Raji (cell line): ENCODE results near the gene ADPRHL1.

Experiments used
- POLR2A ChIP-seq: IDR thresholded peaks from 2 replicates; pipeline ENCODE4 v1.6.1; 2011; ENCODE audit warnings: low read depth, low read length, control low read depth; ENCODE audit not compliant: insufficient read depth

The ADPRHL1 gene

DNA sequence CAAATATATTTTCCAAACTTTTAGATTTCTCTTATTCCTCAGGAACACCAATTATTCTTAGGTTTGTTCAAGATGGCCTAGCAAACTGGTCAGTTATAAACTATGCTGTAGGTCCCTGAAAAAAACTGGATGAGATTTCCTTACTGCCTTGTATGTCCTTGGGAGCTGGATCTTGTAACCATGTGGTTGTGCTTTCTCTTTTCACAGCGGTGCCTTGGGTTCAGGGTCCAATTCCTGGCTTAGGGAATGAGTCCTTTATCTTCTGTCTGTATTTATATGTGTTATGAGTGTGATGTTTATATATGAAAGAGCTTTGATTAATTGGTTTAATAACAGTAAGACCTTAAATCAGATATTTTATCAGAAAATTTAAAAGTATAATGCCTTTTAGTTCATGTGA lies 65.9 kb downstream of the ADPRHL1 start:
- TF ChIP-seq POLR2A = no peak

DNA sequence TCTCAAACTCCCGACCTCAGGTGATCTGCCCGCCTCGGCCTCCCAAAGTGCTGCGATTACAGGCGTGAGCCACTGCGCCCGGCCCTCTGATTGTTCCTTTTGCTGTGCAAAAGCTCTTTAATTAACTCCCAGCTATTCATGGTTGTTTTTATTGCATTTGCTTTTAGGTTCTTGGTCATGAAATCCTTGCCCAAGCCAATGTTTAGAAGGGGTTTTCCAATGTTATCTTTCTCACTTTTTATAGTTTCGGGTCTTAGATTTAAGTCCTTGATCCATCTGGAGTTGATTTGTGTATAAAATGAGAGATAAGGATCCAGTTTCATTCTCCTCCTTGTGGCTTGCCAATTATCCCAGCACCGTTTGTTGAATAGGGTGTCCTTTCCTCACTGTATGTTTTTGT lies 70.2 kb downstream of the ADPRHL1 start:
- TF ChIP-seq POLR2A = no peak

GRCh38 chr13:113378825-113379224 lies 74.5 kb downstream of the ADPRHL1 start:
- TF ChIP-seq POLR2A = no peak

GRCh38 chr13:113374511-113375175 lies 78.6 kb downstream of the ADPRHL1 start:
- no peak for TF ChIP-seq POLR2A

DNA sequence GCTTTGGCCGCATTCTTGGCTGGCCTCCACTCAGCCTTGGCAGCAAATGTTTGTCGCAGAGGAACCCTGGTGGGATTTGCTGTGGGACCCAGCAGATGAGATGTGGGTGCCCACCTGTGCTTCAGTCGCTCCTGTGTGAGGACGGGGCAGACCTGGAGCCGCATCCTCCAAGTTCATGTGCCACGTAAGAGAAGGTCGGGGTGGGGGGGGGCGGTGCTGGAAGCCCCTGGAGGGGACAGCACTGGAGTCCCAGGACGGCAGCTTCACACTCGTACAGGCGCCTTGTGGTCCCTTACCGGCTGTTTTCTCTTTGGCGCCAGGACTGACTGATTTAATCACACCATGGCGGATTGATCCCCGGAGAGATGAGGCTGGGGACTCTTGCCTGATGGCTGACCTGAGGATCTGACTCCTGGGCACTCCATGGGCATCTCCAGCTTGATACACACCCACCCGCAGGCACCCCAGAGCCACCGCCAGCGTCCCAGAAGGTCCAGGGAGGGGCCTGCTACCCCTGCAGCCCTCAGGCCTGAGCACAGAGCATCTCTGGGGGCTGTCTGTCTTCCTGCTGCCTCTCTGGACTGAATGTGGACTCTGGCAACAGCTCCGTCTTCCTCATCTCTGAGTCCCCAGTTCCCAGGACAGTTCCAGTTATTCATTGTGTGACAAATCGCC lies 79.3 kb downstream of the ADPRHL1 start:
- no peak for TF ChIP-seq POLR2A

DNA sequence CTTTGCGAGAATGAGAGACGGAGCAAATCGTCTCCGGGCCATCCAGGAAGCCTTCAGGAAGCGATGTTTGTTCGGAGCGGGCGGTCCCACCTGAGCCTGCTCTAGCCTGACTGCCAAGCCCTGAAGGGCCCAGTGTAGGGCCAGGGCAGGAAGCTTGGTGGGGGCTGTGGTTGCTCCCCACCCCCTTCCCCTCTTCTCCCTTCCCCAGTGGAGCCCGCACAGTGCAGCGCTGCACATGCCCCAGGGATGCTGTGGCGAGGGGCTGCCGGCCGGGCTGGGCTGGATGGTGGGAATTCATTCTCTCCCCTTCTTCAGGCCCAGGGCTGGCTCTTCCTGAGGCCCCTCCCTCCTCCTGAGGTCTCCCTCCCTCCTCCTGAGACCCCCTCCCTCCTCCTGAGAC lies 82.2 kb downstream of the ADPRHL1 start:
- TF ChIP-seq POLR2A = no peak

DNA sequence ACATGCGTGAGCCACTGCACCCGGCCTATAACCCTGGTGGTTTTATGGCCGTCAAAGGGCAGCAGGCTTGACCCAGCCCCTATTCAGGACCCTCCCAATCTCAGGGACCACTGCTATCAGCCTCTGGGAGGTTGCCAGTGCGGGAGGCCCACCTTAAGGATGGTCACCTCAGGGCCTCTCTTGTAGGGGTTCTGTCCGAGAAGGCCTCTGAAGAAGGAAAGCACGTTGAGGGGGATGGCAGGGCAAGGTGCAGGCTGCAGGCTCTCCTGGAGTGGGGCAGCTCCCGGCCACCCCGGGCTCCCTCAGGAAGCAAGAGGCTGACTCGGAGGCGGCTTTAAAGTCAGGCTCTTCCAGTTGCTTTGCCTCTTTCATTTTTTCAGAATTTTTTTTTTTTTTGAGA lies 83.4 kb downstream of the ADPRHL1 start:
- TF ChIP-seq POLR2A = no peak

GRCh38 chr13:113369189-113369588 lies 84.1 kb downstream of the ADPRHL1 start:
- TF ChIP-seq POLR2A = no peak

DNA sequence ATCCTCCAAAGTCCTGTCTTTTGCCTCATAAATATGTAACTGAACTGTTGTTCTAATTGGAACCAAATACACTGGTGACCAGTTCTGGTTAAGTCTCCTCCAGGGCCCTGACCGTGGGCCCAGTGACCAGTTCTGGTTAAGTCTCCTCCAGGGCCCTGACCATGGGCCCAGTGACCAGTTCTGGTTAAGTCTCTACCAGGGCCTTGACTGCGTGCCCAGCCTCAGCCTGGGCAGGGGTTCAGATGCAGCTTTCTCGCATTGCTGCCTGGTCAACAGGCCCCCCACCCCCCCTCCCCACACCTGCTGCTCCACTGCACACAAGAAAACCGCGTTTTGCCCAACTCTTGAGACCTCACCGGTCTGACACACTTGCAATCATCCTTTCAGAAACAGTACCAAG lies 85.5 kb downstream of the ADPRHL1 start:
- TF ChIP-seq POLR2A = no peak

DNA sequence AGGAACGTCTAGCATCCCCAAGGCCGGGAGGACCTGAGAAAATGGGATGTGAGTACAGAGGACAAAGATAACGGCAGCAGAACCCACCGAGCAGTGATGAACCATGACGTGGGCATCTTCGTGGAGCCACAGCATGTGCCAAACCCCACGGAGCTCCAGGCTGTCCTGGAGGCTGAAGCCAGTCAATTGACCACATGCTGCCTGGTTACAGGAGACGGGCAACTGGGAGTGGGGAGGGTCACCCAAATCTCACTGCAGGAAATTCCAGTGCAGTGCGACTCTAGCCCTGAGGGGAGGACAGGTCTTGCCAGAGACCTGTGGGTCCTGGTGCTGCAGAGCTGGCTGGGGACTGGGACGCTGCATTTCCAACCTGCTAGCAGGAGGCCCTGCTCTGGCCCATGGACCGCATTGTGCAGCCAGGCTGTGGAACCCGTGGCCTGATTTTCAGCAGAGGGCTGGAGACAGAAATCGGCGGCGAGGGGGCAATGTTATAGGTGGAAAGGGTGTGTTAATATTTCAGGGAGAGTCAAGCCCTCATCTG lies 86.2 kb downstream of the ADPRHL1 start:
- no peak for TF ChIP-seq POLR2A

DNA sequence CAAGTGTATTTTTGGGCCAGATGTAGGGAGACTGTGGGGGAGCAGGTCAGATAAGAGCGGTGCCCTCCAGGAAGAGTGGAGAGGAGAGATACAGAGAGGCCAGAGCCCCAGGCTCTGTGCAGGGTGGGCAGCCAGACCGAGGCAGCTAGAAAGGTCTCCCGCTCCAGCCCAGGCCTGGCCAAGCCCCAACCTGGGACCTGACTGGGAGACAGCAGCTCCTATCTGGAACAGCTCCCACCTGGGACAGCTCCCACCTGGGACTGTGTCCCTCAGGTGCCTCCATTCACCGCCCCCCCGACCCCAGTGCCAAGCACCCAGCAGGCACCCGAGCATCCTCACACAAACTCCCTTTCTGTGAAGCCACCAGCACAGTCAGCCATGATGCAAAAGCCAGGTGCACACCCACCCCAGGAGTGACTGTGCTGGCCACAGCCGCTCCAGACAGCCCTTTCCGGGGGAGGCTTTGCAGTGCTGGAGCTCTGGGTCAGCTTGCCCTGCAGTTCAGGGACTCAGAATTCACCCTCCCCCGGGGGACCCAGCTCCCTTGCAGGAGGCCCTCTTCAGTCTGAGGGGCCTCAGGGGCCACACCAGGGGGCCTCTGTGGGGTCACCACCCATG lies 87.2 kb downstream of the ADPRHL1 start:
- no peak for TF ChIP-seq POLR2A

GRCh38 chr13:113365583-113365970 lies 87.7 kb downstream of the ADPRHL1 start:
- TF ChIP-seq POLR2A = no peak

GRCh38 chr13:113364901-113365582 lies 88.2 kb downstream of the ADPRHL1 start:
- no peak for TF ChIP-seq POLR2A

DNA sequence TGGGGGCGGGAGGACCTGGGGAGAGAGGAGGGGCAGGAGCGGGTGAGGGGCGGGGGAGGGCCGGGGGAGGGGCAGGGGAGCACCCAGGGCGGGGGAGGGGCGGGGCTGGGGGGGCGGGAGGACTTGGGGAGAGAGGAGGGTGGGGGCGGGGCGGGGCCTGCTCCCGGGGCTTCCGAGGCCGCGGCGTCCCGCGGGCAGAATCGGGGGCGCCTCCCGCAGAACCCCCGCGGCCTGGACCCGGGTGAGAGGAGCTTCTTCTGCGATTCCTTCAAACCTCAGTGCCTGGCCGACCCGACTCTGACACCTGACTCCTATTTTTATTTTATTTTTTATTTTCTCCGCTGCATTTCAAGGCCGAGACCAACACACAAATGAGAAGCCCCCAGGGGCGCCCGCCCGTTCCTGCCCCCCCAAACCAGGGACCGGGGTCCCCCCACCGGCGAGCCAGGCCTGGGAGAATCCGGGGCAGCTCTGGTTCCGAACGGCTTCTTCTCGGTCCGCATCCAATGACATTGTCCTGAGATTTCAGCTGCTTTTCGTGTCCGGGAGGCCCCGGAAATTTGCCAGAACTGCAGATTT lies 88.9 kb downstream of the ADPRHL1 start:
- no peak for TF ChIP-seq POLR2A

DNA sequence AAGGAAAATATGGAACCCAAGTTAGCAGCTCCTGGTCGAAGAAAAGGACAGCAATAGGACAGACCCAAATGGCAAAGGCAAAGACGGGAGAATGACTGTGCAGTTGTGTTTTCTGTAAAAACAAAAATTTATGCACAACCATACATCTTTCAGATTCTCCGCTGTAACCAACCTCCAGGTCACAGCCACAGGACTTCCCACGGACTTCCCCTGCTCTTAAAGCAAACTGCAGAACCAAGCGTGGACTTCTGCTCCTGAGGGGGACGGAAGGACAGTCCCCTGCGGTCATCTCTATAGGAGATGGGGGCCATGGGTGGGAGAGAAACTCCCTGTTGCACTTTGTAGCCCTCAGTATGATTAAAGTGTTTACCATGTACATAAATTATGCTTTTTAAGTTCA lies 91.9 kb downstream of the ADPRHL1 start:
- no peak for TF ChIP-seq POLR2A
